Epidermal melanocyte (primary cell): Measurements from ENCODE around the gene IDUA.
"Not testable (repeated sequence)": the region's sequence is repeated elsewhere in the genome, so short reads cannot be mapped to it uniquely, and the experiment has no call there.

Experiments
- DNase-seq: peaks from one replicate; pipeline ENCODE4 v3.0.0; 2011; ENCODE audit warnings: low spot score; ENCODE audit not compliant: insufficient read length

The IDUA gene

DNA sequence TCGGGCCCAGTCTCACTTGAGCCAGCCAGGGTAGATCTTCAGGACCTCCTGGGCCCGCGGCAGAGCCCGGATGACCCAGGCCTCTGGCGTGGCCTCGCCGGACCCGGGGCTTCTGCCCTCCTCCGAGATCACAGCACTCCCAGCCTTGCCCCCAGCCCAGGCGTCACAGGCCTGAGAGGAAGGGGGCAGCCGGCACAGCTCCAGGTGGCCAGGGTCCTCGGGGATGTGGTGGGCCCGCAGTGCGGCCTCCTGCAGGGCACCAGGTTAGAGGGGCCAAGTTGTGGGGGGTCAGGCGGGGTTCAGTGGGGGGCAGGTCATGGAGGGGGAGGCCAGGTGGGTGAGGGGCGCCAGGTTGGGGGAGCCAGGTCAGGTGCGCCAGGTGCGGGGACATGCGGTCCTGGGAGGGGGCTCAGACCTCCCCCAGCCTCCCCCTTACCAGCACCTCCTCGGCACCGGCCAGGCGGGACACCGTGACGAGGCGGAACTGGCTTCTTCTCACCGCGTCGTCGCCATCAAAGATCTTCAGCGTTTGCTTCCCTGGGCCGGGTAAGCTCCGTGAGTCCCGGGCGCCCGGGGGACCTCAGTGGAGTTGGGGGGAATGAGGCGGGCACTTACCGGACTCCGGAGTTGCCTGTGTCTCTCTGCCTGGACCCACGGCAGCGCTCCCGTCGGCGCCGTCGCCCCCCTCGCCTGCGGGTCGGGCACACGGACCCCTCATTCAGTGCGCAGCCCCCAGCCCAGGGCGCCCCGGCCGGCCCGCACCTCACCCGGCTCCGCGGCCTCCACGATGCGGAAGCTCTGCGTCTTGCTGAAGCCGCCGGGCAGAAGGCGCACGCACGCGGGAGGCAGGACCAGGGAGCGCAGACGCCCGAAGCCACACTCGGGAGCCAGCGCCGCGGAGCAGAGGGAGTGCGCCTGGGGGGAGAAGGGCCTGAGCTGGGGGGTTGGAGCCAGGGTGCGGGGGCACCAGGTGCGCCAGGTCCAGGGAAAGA is 19.4 kb upstream of the IDUA start:
- DNase-seq: no peak

DNA sequence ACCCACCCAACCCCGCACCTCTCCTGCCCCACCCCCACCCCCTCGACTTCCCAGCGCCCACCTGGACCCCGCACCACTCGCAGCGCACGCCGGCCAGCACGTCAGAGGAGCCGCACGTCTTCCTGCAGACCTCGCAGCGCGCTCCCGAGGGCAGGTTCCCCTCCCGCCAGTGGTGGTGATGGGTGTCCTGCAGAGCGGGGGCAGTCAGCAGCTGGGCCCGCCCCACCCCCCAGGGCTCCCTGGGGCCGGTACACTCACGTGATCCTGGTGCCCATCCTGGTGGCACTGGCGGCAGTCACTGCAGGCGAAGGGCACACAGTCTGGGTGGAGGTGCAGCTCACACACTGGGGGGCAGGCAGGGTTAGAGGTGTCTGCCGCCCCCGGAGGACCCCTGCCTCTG is 18.6 kb upstream of the IDUA start:
- DNase-seq: no peak

DNA sequence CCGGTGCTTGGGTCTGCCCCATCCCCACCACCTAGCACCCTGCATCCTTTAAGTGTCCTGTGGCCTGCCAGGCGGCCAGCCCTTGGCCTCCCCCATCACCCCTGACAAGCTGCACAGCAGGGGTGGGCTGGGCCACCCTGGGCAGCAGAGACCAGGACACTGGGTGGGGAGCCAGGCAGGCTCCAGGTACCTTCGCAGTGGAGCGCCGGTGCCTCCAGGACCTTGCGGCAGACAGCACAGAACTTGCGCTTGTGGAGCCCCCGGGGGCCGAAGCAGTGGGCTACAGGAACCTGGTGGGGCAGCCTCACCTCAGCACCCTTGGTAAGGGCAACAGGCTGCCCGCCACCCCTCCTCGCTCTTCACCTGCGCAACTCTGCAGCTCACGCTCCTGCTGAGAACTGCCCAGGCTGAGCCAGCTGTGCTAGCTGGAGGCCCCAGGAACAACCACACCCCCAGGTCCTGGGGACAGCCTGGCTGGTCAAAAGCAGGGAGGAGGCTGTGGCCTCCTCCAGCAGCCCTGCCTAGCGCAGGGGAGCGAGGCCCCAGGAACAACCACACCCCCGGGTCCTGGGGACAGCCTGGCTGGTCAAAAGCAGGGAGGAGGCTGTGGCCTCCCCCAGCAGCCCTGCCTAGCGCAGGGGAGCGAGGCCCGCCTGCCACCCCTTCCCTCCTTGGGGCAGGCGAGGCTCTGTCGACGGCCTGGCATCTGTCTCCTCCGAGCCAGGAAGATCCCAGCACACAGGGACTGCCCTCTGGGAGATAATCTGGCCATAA is 18.0 kb upstream of the IDUA start:
- no peak for DNase-seq

DNA sequence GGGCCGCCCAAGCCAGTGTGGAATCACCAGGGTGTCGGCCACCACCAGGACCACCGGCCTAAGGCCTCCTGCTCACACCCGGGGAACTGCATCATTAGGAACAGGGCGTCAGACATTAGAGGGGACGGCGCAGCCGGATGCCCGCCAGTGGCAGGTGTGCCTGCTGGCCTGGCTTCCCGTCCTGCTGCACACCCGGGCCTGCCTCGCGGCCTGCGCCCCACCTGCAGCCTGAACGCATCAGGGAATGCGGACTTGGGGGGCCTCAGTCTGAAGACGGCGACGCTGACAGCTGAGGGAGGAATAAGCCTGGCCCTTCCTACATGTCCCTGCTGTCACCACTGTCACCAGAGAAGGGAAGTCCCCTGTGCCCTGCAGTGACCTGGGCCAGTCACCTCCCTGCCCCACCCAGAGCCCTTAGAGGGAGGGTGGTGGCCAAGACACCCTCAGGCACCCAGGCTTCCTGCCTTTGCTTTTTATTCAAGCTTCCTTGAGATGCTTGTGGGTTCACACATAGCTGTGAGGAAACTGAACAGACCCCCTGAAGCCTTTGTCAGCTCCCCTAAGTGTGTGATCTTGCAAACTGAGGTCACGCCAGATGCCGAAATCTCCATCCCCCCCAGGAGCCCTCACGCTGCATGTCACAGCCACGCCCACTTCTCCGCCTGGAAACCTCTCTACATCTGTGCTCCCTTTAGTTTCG is 16.6 kb upstream of the IDUA start:
- no peak for DNase-seq

DNA sequence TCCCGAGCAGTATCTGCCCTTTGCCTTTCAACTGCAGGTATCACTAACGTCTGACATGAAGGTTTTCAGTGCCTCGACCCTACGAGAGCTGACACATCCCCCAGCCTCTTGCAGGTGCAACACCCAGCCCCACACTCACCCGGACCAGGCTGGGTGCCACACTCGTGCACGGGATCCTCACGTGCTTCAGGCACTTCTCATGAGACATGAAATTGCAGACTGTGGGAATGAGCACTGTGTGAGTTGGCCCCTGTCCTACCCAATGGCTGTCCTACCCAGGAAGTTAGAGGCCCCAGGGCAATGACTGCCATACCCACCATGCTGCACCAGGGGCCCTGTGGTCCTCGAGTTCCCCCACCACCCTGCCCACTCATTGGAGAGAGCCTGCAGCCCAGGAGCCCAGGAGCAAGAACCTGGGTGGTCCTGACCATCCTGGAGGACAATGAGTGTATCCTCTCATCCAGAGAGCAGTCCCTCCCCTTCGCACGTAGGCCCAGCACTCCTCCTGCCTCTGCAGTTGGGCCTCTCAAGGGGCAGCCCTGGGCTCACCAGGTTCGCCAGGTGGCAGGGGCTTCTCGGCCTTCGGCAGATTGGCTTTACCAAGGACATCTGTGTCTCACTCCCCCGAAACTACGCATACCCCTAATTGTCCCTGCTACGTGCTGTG is 15.9 kb upstream of the IDUA start:
- no peak for DNase-seq

DNA sequence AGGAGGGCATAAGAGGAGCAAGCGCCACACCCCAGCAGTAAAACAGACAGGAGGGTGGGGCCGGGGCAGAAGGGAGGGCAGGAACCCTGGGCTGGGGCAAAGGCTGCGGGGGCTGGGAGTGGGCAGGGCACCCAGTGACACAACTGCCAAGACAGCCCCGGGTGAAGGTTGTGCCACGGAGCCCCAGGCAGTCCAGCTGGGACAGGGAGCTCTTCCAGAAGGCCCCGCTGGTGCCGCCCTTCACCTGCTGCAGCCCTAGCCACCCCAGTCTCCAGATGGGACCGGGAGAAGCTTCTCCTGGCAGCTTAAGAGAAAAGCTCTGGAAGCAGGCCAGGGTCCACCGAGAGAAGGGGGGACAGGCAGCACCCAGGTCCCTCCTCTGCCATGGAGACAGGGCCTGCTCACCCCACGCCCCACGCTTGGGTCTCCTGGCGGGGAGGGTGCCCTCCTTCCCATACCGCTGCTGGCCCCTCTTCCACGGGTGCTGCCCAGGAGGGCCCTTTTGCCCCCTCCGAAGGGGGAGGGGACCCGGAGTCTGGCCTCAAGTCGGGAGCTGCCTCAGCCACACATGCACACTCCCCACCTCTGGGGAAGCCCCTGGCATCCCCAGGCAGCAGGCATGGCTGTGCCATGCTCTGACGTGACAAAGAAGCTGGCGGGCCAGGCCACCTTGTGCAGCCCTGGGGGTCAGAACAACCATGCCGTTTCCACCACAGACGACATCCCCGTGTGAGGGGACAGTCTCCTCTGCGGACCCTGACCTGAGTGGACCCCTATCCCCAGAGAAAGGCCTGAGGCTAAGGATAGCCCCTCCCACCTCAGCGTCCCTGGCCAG is 15.0 kb upstream of the IDUA start:
- no peak for DNase-seq

DNA sequence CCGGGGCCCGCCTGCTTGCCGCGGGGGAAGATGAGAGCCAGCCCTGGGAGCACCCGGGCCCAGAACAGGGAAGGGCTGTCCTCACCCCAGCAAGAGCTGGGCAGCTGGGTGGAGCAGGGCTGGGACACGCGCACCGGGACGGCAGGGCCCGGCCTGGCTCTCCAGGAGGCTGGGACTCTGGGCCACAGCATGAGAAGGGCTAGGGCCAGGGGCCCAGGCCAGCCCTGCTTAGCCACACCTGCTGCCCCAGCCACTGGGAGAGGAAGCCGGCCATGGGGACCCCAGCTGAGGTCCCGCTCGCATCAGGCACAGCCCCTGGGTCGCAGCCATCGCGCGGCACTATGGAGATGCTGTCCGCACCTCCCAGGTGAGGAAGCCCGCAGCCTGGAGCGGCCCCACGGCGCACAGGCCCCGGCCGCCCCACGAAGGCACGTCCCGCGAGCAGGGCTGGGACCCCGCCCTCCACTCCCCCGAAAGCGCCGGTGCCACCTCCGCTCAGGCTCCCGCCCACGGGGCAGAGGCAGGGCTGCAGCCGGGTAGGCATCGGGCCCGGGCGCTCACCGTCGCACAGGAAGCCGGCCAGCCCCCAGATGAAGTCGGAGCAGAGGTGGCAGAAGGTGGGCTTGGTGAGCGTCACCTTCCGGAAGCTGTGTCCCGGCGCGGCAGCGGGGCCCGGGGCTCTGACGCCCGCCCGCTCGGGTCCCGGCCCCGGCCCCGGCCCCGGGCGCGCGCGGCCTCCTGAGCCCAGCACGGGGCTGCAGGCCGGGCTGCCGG is 14.0 kb upstream of the IDUA start:
- no peak for DNase-seq

DNA sequence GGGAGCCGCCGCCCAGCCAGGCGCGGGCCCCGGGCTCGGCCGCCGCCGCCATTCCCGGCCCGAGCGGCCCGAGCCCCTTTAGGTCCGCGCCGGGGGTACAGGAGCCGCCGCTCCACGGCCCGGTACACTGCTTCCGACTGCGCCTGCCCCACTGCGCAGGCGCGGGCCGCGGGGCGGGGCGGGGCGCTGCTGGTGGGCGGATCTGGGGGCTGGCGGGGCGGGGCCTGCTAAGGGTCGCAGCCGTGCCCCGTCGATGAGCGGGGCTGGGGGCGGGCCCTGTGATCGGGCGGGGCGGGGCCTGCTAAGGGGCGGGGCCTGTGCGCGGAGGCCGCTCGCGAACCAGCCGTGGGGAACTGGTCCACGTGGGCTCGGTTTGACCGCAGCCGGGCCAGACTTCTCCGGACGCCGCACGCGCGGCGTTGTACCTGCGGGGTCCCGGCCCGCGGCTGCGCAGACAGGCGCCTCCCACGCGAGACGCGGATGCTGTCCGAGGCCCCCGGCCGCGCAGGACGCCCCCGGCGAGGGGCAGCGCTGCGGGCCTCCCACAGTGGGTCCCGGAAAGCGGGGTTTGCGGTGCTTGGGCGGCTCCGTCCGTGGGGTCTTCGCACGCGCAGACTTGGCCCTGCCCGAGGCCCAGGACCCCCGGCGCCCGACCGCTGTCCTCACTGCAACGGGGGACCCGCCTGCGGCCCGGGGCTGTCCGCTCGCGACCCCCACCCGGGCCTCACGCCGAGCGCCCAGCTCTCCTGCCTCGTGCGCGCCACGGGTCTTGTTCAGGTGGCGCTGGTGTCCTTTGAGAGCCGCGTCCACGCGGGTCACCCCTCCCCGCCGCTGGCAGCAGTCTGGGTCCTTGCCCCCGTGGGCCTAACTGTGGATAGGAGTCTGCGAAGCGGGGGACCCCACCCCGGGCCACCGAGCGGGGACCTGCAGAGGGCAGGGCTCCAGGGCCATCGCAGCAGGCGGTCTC is 13.1 kb upstream of the IDUA start, which contains the start of gene DGKQ:
TSS of gene DGKQ (minus strand) at position 139 of the 967 bp plus-strand sequence. CDS start at position 52, 87 bp downstream.
- DNase-seq: peak; percentile 98

DNA sequence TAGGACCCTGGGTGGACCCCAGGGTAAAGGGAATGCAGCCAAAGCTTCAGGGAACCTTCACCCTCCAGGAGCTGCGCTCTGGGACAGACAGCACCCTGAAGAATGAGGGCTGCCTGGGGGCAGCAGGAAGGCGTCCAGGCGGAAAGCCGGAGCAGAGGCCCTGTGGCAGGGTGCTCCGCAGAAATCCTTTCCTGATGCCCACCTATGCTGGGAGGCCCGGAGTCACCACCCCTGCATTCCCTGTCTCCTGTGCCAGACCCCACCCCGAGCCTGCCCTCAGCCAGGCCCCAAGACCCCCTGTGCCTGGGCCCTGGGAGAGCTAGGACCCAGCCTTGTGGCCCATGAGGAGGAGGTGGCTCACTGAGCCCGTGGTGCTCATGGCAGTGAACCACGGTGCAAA is 12.2 kb upstream of the IDUA start:
- no peak for DNase-seq

DNA sequence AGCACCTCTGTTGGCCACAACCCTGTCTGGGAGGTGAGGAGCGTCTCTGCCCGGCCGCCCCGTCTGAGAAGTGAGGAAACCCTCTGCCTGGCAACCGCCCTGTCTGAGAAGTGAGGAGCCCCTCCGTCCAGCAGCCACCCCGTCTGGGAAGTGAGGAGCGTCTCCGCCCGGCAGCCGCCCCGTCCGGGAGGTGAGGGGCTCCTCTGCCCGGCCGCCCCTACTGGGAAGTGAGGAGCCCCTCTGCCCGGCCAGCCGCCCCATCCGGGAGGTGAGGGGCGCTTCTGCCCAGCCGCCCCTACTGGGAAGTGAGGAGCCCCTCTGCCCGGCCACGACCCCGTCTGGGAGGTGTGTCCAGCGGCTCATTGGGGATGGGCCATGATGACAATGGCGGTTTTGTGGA is 10.8 kb upstream of the IDUA start:
- not testable (repeated sequence) for DNase-seq

DNA sequence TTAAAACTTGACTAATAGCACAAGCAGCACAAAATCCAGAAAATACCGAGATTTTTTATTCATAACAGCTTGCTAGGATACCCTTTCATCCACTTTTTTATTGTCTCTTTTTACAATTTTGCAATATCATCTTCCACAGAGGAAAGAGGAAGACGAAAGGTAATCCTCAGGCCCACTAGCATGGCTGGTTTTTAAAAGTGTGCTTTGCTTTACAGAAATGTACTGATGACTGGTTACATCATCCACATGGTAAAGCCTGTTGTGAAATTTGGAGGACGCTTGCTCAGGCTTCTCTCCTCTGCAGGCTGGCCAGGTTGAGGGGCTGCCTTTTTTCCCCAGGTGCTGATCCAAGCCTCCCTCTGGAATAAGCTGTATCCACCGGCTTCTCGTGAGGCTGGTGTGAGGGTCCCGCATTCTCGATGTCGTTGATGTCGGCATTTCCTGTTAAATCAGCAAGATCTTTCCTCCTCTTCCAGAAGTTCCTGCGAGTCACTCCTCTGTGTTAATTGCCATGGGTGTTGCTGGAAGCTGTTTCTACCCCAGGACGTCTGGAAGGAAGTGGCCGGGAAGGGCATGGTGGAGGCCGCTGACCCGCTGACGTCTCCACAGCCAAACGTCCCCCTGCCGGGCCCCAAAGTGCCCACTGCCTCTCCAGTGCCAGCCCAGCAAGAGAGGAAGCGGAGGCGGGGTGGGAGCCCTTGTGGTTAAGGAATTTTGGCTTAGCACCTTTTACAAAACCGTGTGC is 7.7 kb upstream of the IDUA start:
- DNase-seq: no peak

DNA sequence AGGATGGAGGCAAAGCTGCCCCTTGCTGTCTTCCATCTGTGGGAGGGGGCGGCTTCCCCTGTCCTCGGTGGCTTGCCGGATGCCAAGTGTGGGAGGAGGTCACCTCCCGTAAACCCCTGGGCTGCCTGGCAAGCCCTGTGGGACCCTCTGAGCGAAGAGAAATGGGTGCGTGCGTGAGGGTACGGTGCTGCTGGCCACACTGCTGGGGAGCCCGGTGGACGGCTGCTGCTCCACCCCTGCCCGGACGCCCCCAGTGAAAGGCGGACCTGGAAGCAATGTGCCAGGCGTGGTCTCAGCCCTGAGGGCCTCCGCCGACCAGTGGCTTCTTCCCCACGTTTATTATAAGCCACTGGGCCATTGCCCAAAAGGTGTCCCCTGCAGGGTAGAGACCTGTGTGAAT is 4.6 kb upstream of the IDUA start:
- DNase-seq: no peak

DNA sequence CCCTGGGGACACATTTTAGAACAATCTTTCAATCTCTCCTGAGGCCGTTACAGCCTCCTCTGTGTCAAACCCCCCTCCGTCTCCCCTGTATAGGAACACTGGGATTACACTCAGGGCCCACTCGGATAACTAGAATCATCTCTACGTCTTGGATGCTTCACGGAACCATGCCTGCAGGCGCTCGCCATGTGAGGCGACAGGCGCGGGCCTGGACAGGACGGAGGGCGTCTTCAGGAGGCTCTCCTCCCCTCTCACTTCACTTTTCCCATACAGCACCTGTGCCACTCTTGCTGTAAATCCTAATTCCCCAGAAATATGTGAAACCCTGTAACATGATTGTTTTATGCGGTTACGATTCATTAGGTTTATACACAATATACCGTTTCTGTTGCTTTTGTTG is 4.0 kb upstream of the IDUA start:
- DNase-seq: no peak

DNA sequence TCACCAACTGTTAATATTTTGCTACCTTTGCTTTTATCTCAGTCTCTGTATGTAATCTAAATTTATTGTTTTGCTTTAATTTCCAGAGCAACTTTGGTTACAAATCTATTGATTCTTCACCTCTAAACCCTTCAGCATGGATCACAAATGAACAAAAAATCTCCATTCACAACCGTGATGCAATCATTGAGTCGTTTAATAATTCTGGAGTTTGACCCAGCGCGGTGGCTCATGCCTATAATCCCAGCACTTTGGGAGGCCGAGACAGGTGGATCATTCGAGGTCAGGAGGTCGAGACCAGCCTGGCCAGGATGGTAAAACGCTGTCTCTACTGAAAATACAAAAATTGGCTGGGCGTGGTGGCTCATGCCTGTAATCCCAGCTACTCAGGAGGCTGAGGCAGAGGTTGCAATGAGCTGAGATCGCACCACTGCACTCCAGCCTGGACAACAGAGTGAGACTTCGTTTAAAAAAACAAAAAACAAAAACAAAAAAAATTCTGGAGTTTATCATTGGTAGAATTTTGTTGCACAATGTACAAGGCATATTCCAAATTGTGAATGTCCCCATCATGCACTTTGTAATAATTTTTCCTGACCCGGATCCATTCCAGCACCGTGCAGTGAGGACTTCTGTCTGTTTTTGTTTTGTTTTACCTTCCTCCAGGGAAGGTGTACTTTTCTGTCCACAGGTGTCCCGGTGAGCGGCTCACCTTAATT is 2.3 kb upstream of the IDUA start:
- no peak for DNase-seq

DNA sequence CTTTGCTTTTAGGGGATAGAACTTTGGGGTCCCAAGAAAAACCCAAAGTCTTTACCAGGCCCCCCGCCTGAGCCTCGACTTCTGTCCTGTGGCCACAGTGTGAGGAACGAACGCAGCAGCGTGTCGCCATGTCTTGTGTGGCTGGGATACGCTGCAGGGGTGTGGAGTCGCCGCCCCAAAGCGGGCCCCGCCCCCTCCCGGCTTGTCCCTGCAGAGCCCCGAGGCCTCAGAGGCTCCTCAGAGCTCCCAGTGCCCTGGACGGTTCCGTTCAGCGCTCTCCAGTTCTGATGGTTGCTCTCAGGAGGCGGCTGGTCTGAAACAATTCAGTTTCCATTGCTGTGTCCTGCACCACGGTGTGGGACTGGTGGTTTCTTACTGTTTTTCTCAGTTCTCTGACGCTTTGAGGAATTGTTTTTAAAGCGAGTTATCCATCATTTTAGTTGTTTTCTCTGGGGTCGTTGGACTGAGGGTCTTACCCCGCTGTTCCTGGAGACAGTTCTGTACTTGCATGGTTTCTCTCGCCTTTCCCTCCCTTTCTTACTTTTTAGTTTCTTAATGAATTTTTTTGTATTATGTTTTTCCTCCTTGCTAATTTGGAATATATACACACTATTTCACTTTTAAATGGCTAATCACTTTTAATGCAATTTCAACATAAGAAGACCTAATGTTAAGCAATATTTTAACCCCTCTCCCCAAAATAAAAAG is 1.6 kb upstream of the IDUA start:
- no peak for DNase-seq

DNA sequence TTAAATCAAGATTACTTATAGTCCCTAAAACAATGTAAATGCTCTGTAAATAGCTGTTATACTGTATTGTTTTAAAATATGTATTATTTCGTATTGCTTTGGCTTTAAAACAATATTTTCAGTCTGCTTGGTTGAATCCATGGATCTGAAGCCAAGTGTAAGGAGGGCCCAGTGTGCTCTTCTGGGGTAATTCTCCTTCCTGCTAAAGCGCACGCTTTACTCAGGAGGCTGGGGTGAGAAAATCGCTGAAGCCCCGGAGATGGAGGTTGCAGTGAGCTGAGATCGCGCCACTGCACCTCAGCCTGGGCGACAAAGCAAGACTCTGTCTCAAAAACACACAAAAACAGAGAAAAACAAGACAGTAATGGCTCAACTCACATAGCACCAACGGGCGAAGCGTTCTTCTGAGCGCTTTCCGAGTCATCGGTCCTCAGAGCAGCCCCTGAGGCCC is 391 bp upstream of the IDUA start:
- no peak for DNase-seq
